NCI-H226 (cell line): Measurements from ENCODE around the gene LRRC10B.

ENCODE experiments used
- DNase-seq: peaks from one replicate; pipeline ENCODE4 v3.0.0-alpha.2; 2015

The LRRC10B gene

GRCh38 chr11:61487342-61488025, 21.1 kb upstream of the LRRC10B start:
- no peak for DNase-seq

GRCh38 chr11:61488651-61489291, 19.8 kb upstream of the LRRC10B start:
- DNase-seq = no peak

- DNase-seq = peak; percentile 15
Measured at GRCh38 chr11:61489833-61490721, 18.5 kb upstream of the LRRC10B start.

- DNase-seq = no peak
Measured at GRCh38 chr11:61491736-61492395, 16.7 kb upstream of the LRRC10B start.

- DNase-seq = no peak
Measured at GRCh38 chr11:61494381-61494961, 14.1 kb upstream of the LRRC10B start.

- DNase-seq = no peak
Measured at GRCh38 chr11:61495801-61496601, 12.5 kb upstream of the LRRC10B start.

GRCh38 chr11:61496602-61497400, 11.7 kb upstream of the LRRC10B start:
- DNase-seq = no peak

- no peak for DNase-seq
Measured at GRCh38 chr11:61497473-61497872, 11.1 kb upstream of the LRRC10B start.

GRCh38 chr11:61497876-61498275, 10.7 kb upstream of the LRRC10B start:
- DNase-seq = no peak

GRCh38 chr11:61498767-61499341, 9.7 kb upstream of the LRRC10B start:
- DNase-seq = no peak

GRCh38 chr11:61499816-61500491, 8.6 kb upstream of the LRRC10B start:
- no peak for DNase-seq

- DNase-seq = no peak
Measured at GRCh38 chr11:61502522-61502921, 6.0 kb upstream of the LRRC10B start.

- DNase-seq = no peak
Measured at GRCh38 chr11:61503135-61503770, 5.3 kb upstream of the LRRC10B start.

GRCh38 chr11:61505106-61505505, 3.4 kb upstream of the LRRC10B start:
- no peak for DNase-seq

- DNase-seq = no peak
Measured at GRCh38 chr11:61505640-61506155, 2.9 kb upstream of the LRRC10B start.

GRCh38 chr11:61507012-61507768, 1.4 kb upstream of the LRRC10B start:
- DNase-seq = no peak

GRCh38 chr11:61509043-61510029, 787 bp downstream of the LRRC10B start:
- DNase-seq = peak; percentile 57
